ENCODE measurements around the gene CAPZB. TPM values are rescaled to one million over a fixed set of nuclear protein-coding genes. Genes with fewer than 3 reads are reported as not detected.

Gene CAPZB
- total and polyA plus RNA-seq, 2 of the 4 experiments (the other 2 are of a cell fraction), result 216 to 304 TPM

DNA sequence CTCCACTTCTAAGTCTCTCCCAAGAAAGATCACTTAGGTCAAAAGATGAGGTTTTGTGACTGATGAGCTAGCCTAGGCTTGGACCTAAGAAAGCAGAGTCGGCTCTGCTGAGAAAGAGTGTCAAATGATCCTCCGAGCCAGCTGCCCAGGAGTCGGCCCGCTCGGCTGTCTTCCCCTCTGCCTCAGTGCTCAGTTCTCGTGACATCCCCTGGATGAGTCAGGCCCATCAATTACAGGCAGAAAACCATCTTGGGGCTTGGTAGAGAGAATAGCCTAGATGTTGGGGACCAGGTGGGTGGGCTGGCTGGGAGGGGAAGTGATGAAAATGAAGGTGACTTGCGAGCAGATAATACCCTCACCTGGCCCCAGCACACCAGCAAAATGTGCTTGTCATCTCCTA is 112.7 kb downstream of the CAPZB start:
- BruUV-seq (replicated peaks), result no TSS peak
- ATAC-seq (ENCODE audit: low read depth) (no peak; the same call in 1 of the 2 replicates), DNase-seq (no peak)
- H3K36me3 ChIP-seq (ENCODE audit: control insufficient read depth, insufficient read depth, low read length), result peaks cover 67% of the 10 kb centered on the region
- H3K18ac ChIP-seq (ENCODE audit: low read depth, low read length), result no peak overlapping the region
- peaks cover 36 to 91% of the 10 kb centered on the region in 2 experiments for H3K79me1 ChIP-seq (ENCODE audit: low read depth in 1 of 2, low read length in 2 of 2)
- H3K14ac ChIP-seq (replicated peaks; ENCODE audit: low read depth, low read length), result no peak overlapping the region
- no peak overlapping the region for H4K8ac ChIP-seq (ENCODE audit: low read depth in 2 of 2, low read length in 2 of 2)
- no peak for TF ChIP-seq MXI1 (IDR thresholded peaks at IDR 0.05; ENCODE audit: borderline replicate concordance, low read depth, low read length)
- no peak for TF ChIP-seq MAZ (IDR thresholded peaks at IDR 0.05; ENCODE audit: borderline replicate concordance, low read depth, low read length)
- TF ChIP-seq RFX5 (IDR thresholded peaks at IDR 0.05; ENCODE audit: low read depth, low read length), result no peak
- TF ChIP-seq, protein P1, sequence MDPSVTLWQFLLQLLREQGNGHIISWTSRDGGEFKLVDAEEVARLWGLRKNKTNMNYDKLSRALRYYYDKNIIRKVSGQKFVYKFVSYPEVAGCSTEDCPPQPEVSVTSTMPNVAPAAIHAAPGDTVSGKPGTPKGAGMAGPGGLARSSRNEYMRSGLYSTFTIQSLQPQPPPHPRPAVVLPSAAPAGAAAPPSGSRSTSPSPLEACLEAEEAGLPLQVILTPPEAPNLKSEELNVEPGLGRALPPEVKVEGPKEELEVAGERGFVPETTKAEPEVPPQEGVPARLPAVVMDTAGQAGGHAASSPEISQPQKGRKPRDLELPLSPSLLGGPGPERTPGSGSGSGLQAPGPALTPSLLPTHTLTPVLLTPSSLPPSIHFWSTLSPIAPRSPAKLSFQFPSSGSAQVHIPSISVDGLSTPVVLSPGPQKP (IDR thresholded peaks at IDR 0.05; ENCODE audit: borderline replicate concordance, low read depth, low read length), result no peak
- no peak for TF ChIP-seq MAFK (IDR thresholded peaks at IDR 0.05; ENCODE audit: low read depth, low read length)
- TF ChIP-seq, protein P2, sequence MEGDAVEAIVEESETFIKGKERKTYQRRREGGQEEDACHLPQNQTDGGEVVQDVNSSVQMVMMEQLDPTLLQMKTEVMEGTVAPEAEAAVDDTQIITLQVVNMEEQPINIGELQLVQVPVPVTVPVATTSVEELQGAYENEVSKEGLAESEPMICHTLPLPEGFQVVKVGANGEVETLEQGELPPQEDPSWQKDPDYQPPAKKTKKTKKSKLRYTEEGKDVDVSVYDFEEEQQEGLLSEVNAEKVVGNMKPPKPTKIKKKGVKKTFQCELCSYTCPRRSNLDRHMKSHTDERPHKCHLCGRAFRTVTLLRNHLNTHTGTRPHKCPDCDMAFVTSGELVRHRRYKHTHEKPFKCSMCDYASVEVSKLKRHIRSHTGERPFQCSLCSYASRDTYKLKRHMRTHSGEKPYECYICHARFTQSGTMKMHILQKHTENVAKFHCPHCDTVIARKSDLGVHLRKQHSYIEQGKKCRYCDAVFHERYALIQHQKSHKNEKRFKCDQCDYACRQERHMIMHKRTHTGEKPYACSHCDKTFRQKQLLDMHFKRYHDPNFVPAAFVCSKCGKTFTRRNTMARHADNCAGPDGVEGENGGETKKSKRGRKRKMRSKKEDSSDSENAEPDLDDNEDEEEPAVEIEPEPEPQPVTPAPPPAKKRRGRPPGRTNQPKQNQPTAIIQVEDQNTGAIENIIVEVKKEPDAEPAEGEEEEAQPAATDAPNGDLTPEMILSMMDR (conservative IDR thresholded peaks at IDR 0.05; ENCODE audit: low read depth, low read length), result no peak
- no peak for TF ChIP-seq CHD1 (IDR thresholded peaks at IDR 0.05; ENCODE audit: low read depth, low read length)
- TF ChIP-seq NFE2L2 (IDR thresholded peaks at IDR 0.05; ENCODE audit: low read depth, low read length), result no peak
- TF ChIP-seq FOS (IDR thresholded peaks at IDR 0.05; ENCODE audit: low read depth, low read length), result no peak
- TF ChIP-seq POLR2A (IDR thresholded peaks at IDR 0.05; ENCODE audit: low read depth, low read length), result no peak
- no peaks in the 10 kb centered on the region for H3K4me1 ChIP-seq (ENCODE audit: control insufficient read depth, insufficient read depth, low read length)
- H4K5ac ChIP-seq (ENCODE audit: low read depth, low read length), result no peak overlapping the region
- no peak overlapping the region for H2AK5ac ChIP-seq (ENCODE audit: low read depth, low read length)
- WGBS, 2 experiments (ENCODE audit: extremely low coverage in 2 of 2, insufficient read length in 1 of 2), result no CpG with 5 or more reads among the region's 7 CpGs
- H2AFZ ChIP-seq (replicated peaks; ENCODE audit: low read length, poor library complexity), result no peak overlapping the region
- no peak overlapping the region for H2BK15ac ChIP-seq (ENCODE audit: low read depth, low read length)
- no peak overlapping the region for H3K56ac ChIP-seq (ENCODE audit: extremely low read depth, insufficient read depth, low read length)
- H4K91ac ChIP-seq (ENCODE audit: insufficient read depth, low read depth, low read length), result no peak overlapping the region
- in situ Hi-C loops (cut with MboI; ENCODE audit: low sequenced_read_pairs), result no loop called here
- H3K9me3 ChIP-seq (ENCODE audit: control insufficient read depth, insufficient read depth, low read length), result no peaks in the 10 kb centered on the region
- POLR2A ChIA-PET (ENCODE audit: unreplicated experiment), result no interaction called here
- no peak overlapping the region for H3K4ac ChIP-seq (ENCODE audit: low read depth, low read length)
- CTCF ChIA-PET, result no interaction called here
- H3K27me3 ChIP-seq (ENCODE audit: control insufficient read depth, insufficient read depth, low read length), result no peaks in the 10 kb centered on the region
- H3K4me2 ChIP-seq (ENCODE audit: low read depth, low read length), result no peak overlapping the region
- no peak overlapping the region for H3K27ac ChIP-seq (ENCODE audit: insufficient read depth, low read length)
- H3K9me1 ChIP-seq (ENCODE audit: insufficient read depth, low read length), result peaks cover 23% of the 10 kb centered on the region
- H2BK20ac ChIP-seq (ENCODE audit: low read depth, low read length), result no peak overlapping the region
- H3K4me3 ChIP-seq (ENCODE audit: insufficient read depth, low read depth, low read length), result no peak overlapping the region
- H2BK120ac ChIP-seq (ENCODE audit: low read depth, low read length), result no peak overlapping the region
- no peak overlapping the region for H3K23ac ChIP-seq (ENCODE audit: low read depth, low read length)
- no peak overlapping the region for H2AK9ac ChIP-seq (replicated peaks; ENCODE audit: low read depth, low read length, poor library complexity)
- no peak overlapping the region for H3K9ac ChIP-seq (ENCODE audit: low read depth, low read length)
- H2BK5ac ChIP-seq (ENCODE audit: low read depth, low read length, poor library complexity, severe bottlenecking), result no peak overlapping the region
- dilution Hi-C loops (cut with HindIII; ENCODE audit: low sequenced_read_pairs, unreplicated experiment), result no loop called here
- peaks cover 66% of the 10 kb centered on the region for H4K20me1 ChIP-seq (ENCODE audit: insufficient read depth, low read length)
- intact Hi-C loops (cut with micrococcal nuclease), result no loop called here
